ENCODE results near the gene ORAI3.

The ORAI3 gene

GRCh38 chr16:30979170-30980022 lies 30.5 kb downstream of the ORAI3 start:
- no peak overlapping the region for H3K4me3 ChIP-seq (ENCODE audit: control insufficient read depth, low read depth, low read length)
- no peak for DNase-seq (ENCODE audit: low read depth)
- TF ChIP-seq, protein P1, sequence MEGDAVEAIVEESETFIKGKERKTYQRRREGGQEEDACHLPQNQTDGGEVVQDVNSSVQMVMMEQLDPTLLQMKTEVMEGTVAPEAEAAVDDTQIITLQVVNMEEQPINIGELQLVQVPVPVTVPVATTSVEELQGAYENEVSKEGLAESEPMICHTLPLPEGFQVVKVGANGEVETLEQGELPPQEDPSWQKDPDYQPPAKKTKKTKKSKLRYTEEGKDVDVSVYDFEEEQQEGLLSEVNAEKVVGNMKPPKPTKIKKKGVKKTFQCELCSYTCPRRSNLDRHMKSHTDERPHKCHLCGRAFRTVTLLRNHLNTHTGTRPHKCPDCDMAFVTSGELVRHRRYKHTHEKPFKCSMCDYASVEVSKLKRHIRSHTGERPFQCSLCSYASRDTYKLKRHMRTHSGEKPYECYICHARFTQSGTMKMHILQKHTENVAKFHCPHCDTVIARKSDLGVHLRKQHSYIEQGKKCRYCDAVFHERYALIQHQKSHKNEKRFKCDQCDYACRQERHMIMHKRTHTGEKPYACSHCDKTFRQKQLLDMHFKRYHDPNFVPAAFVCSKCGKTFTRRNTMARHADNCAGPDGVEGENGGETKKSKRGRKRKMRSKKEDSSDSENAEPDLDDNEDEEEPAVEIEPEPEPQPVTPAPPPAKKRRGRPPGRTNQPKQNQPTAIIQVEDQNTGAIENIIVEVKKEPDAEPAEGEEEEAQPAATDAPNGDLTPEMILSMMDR (IDR thresholded peaks at IDR 0.05; ENCODE audit: control insufficient read depth, insufficient read depth, low read depth, low read length, missing control alignments), result no peak

- no peak overlapping the region for H3K4me3 ChIP-seq (ENCODE audit: control insufficient read depth, low read depth, low read length)
- TF ChIP-seq, protein P1 (IDR thresholded peaks at IDR 0.05; ENCODE audit: control insufficient read depth, insufficient read depth, low read depth, low read length, missing control alignments), result no peak
- DNase-seq (ENCODE audit: low read depth), result no peak
These were observed 31.1 kb downstream of the ORAI3 start for GRCh38 chr16:30980023-30980371.

DNA sequence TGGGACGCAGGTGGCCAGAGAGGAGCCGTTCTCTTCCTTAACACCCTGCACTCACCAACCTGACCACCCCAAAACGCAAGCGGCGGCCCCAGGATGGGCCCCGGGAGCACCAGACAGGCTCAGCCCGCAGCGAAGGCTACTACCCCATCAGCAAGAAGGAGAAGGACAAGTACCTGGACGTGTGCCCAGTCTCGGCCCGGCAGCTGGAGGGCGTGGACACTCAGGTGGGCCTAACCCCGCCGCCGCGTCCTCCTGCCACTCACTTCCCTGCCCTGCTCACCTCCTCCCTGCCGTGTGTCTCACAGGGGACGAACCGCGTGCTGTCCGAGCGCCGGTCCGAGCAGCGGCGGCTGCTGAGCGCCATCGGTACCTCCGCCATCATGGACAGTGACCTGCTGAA lies 31.6 kb downstream of the ORAI3 start:
- TF ChIP-seq, protein P1 (IDR thresholded peaks at IDR 0.05; ENCODE audit: control insufficient read depth, insufficient read depth, low read depth, low read length, missing control alignments), result no peak
- DNase-seq (ENCODE audit: low read depth), result no peak

DNA sequence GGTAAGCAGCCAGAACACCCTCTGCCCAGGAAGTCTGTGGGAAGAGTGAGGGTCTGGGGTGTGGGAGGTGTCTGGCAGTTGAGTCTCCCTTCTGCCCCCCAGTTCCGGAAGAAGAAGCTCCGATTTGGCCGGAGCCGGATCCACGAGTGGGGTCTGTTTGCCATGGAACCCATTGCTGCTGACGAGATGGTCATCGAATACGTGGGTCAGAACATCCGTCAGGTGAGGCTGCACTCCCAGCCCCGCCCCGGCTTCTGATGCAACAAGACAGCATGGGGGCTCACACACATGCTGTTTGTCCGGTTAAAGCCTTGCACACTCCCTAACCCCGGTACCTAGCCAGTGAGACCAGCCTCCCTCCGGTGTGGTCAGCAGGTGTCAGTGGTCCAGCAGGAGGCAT lies 32.1 kb downstream of the ORAI3 start:
- H3K4me3 ChIP-seq (ENCODE audit: control insufficient read depth, low read depth, low read length), result no peak overlapping the region
- DNase-seq (ENCODE audit: low read depth), result no peak
- TF ChIP-seq, protein P1 (IDR thresholded peaks at IDR 0.05; ENCODE audit: control insufficient read depth, insufficient read depth, low read depth, low read length, missing control alignments), result no peak

More for the DNA sequence above, 31.6 kb downstream of the ORAI3 start:
- H3K4me3 ChIP-seq (ENCODE audit: control insufficient read depth, low read depth, low read length), result no peak overlapping the region

- TF ChIP-seq, protein P1 (IDR thresholded peaks at IDR 0.05; ENCODE audit: control insufficient read depth, insufficient read depth, low read depth, low read length, missing control alignments), result no peak
These were observed 33.9 kb downstream of the ORAI3 start for GRCh38 chr16:30982548-30983288.

GRCh38 chr16:30983289-30983889 lies 34.5 kb downstream of the ORAI3 start:
- DNase-seq (ENCODE audit: low read depth), result no peak
- TF ChIP-seq, protein P1 (IDR thresholded peaks at IDR 0.05; ENCODE audit: control insufficient read depth, insufficient read depth, low read depth, low read length, missing control alignments), result no peak
- H3K4me3 ChIP-seq (ENCODE audit: control insufficient read depth, low read depth, low read length), result no peak overlapping the region

More at GRCh38 chr16:30982548-30983288, 33.9 kb downstream of the ORAI3 start:
- no peak overlapping the region for H3K4me3 ChIP-seq (ENCODE audit: control insufficient read depth, low read depth, low read length)
- no peak for DNase-seq (ENCODE audit: low read depth)

All from AG09309 (cell line).